Activated B cell treated with CpG ODN at 0.5 μM for 24 hours (primary cell): Measurements from ENCODE around the gene EEF1E1. TPM values are rescaled to one million over a fixed set of nuclear protein-coding genes. Genes with fewer than 3 reads are reported as not detected.

Experiments used
- ATAC-seq: fragments of 200-7000 bp; cut with Tn5 transposase; one replicate; pipeline ENCODE4 v1.10.0; 2021; ENCODE audit warnings: low read depth, mild to moderate bottlenecking, moderate library complexity
- CTCF ChIA-PET: fragments of 350-600 bp; sonication (Branson Sonifier 250); formaldehyde crosslinking; loops from one replicate; lab custom pipeline; 2021; ENCODE audit warnings: antibody characterized with exemption; lab: Charles Lee
- POLR2A ChIA-PET: fragments of 350-600 bp; sonication (Branson Sonifier 250); formaldehyde crosslinking; loops from one replicate; lab custom pipeline; 2021; ENCODE audit warnings: antibody characterized with exemption; lab: Charles Lee
- DNase-seq: peaks from one replicate; pipeline ENCODE4 v3.0.0; 2022
- H3K27ac Mint-ChIP-seq: one replicate; pipeline ENCODE4 v1.8.0; 2020; ENCODE audit warnings: mixed read lengths
- H3K27me3 Mint-ChIP-seq: one replicate; pipeline ENCODE4 v1.8.0; 2021; ENCODE audit warnings: mixed read lengths
- H3K36me3 Mint-ChIP-seq: one replicate; pipeline ENCODE4 v1.8.0; 2021; ENCODE audit warnings: low read depth, mixed read lengths
- H3K4me1 Mint-ChIP-seq: one replicate; pipeline ENCODE4 v1.8.0; 2021; ENCODE audit warnings: mixed read lengths
- H3K4me3 Mint-ChIP-seq: one replicate; pipeline ENCODE4 v1.8.0; 2020; ENCODE audit warnings: mild to moderate bottlenecking, mixed read lengths
- H3K9me3 Mint-ChIP-seq: one replicate; pipeline ENCODE4 v1.8.0; 2020; ENCODE audit warnings: mixed read lengths
- intact Hi-C: fragments of 100-400 bp; cut with micrococcal nuclease; formaldehyde crosslinking; loops from one replicate; pipeline ENCODE4 v1.15.1; 2024
- total RNA-seq: library from RNA; stranded (reverse); gene quantifications from 2 replicates; pipeline ENCODE4 v1.2.3, GENCODE V29; 2022
- TF ChIP-seq, protein P1 (sequence below): fragments of 200-600 bp; IDR thresholded peaks from one replicate; pipeline ENCODE4 v1.8.0; 2022; ENCODE audit warnings: antibody characterized with exemption, mild to moderate bottlenecking

Gene EEF1E1
- total RNA-seq, 1 donor from 2014 or later, result 32.5 TPM

DNA sequence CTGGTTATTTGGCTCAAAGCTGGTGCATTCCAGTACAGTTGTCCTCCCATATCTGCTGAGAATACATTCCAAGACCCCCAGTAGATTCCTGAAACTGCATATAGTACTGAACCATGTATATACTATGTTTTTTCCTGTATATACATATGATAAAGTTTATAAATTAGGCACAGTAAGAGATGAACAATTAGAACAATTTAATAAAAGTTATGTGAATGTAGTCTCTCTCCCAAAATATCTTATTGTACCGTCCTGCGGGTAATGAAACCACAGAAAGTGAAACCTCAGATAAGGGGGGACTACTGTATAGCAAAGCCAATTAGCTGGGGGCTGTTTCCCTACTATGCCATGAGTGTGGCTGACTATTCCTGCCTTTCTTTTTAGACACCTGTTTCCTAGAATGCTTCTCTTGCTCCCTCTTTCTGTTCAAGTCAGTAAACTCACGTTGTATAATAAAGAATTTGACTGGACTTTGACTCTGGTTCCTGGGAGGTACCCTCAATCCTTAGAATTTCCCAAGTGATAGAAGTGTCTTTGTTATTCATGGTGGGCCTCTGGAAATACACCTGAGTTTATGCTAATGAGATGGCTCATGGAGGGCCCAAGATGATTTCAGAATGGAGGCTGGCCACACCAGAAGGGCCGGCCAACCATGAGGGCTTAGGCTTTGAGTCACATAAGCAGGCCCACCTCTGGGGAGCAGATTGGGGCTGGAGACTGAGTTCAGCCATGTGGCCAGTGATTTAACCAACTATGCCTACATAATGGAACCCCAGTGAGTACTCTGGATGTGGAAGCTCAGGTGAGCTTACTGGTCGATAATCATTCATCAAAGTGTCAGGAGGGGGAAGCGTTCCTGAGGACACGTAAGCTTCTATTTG, 37.5 kb downstream of the EEF1E1 start:
- ATAC-seq, result no peak
- ChIA-PET POLR2A (interaction anchor here (1.0 to 4.0 kb wide), 5 partner anchors 30 to 675 kb away, joined by 3 to 59 read pairs (median 3); partner anchors contain the start of genes CAGE1, EEF1E1, RIOK1 and TXNDC5), CTCF (no interaction called here)
- Mint-ChIP-seq H3K4me3 (peak overlapping the region; percentile 93), H3K27me3 (no peaks in the 10 kb centered on the region), H3K9me3 (no peaks in the 10 kb centered on the region), H3K36me3 (peaks cover 19% of the 10 kb centered on the region), H3K4me1 (peaks cover 24% of the 10 kb centered on the region), H3K27ac (peak overlapping the region; percentile 91)
- TF ChIP-seq, protein P1, sequence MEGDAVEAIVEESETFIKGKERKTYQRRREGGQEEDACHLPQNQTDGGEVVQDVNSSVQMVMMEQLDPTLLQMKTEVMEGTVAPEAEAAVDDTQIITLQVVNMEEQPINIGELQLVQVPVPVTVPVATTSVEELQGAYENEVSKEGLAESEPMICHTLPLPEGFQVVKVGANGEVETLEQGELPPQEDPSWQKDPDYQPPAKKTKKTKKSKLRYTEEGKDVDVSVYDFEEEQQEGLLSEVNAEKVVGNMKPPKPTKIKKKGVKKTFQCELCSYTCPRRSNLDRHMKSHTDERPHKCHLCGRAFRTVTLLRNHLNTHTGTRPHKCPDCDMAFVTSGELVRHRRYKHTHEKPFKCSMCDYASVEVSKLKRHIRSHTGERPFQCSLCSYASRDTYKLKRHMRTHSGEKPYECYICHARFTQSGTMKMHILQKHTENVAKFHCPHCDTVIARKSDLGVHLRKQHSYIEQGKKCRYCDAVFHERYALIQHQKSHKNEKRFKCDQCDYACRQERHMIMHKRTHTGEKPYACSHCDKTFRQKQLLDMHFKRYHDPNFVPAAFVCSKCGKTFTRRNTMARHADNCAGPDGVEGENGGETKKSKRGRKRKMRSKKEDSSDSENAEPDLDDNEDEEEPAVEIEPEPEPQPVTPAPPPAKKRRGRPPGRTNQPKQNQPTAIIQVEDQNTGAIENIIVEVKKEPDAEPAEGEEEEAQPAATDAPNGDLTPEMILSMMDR, result no peak
- no peak for DNase-seq
- intact Hi-C loops, result loop anchor here (1.0 to 2.0 kb wide), 8 partner anchors 37 to 1478 kb away; partner anchors contain the start of genes CAGE1, EEF1E1, RIOK1 and SLC35B3

DNA sequence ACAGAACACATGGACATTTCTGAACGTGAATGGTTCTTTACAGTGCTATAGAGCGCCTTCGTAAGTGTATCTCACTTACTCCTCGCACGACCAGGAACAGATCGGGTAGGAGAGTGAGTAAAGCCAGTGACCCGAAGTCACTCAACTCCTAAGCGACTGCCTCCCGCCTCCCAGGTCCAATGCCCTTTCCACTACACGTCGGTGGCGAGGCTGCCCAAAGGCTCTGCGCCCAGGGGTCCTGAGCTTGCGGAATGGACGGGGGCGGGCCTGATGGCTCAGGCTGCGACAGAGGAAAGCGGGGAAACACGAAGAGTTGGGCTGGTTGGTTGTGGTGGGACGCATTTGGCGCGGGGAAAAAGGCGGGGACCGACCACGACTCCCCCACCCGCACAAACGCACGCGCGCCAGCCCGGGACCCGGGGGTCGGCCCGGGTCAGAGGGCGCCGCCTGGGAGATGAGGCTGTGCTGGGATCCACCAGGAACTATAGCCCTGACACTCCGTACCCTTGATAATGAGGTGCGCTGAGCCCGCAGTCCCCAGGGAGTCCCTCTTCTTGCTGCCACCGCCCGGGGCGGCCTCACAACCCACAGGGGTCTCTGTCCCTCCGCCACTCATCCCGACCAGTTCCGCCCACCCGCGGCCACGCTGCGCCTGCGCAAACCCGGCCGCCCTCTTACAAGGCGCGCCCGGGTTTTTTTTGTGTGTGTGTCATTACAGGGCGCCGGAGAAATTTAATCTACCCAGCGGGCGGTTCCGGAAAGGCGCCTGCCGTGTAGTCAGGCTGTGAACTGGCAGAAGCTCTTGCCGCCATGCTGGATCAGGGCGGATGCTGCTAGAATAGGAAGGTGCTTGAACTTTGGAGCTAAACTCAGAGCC, 38.3 kb downstream of the EEF1E1 start, which contains the start of gene BLOC1S5:
Gene BLOC1S5, minus strand, starts transcription at position 629 of the 877 bp plus-strand sequence. Its CDS starts 13 bp downstream, at position 616.
- POLR2A ChIA-PET, result interaction anchor here (0.6 to 4.0 kb wide), 6 partner anchors 28 to 675 kb away, joined by 3 to 59 read pairs (median 4); partner anchors contain the start of genes CAGE1, EEF1E1, RIOK1 and TXNDC5

DNA sequence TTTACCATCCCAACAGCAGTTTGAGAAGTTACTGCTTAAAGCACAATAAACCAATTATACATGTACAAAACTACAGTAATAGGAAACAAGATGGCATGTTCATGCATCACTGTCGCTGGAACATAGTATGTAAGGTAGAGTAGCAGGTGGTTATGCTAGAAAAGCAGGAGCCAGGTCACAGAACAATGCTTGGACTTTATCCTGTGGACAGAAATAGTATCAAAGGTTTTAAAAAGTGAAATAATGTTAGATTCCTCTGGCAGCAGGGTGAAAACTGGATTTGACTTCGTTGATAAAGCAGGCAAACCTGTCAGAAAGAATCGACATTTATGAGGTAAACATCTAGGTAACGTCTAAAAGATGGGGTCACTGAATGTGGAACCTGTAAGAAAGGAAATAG, 40.6 kb downstream of the EEF1E1 start:
- H3K4me1 Mint-ChIP-seq, result peaks cover 26% of the 10 kb centered on the region
- H3K9me3 Mint-ChIP-seq, result no peaks in the 10 kb centered on the region
- DNase-seq (no peak), ATAC-seq (no peak)
- TF ChIP-seq, protein P1, result no peak
- H3K36me3 Mint-ChIP-seq, result peaks cover 36% of the 10 kb centered on the region
- no peaks in the 10 kb centered on the region for H3K27me3 Mint-ChIP-seq
- intact Hi-C loops, result no loop called here
- H3K4me3 Mint-ChIP-seq, result no peak overlapping the region
- ChIA-PET POLR2A (no interaction called here), CTCF (no interaction called here)
- no peak overlapping the region for H3K27ac Mint-ChIP-seq

More for the DNA sequence above, 38.3 kb downstream of the EEF1E1 start, which contains the start of gene BLOC1S5:
- CTCF ChIA-PET, result no interaction called here
- Mint-ChIP-seq H3K4me1 (peaks cover 25% of the 10 kb centered on the region), H3K4me3 (peak within 1 kb of the TSS; percentile 93), H3K27ac (peak within 1 kb of the TSS; percentile 91), H3K27me3 (no peaks in the 10 kb centered on the region), H3K36me3 (peaks cover 21% of the 10 kb centered on the region), H3K9me3 (no peaks in the 10 kb centered on the region)
- DNase-seq (peak; percentile 96), ATAC-seq (peak; percentile 90)
- TF ChIP-seq, protein P1, result no peak
- intact Hi-C loops, result loop anchor here (1.0 to 2.0 kb wide), 8 partner anchors 38 to 1477 kb away; partner anchors contain the start of genes CAGE1, EEF1E1, RIOK1 and SLC35B3

DNA sequence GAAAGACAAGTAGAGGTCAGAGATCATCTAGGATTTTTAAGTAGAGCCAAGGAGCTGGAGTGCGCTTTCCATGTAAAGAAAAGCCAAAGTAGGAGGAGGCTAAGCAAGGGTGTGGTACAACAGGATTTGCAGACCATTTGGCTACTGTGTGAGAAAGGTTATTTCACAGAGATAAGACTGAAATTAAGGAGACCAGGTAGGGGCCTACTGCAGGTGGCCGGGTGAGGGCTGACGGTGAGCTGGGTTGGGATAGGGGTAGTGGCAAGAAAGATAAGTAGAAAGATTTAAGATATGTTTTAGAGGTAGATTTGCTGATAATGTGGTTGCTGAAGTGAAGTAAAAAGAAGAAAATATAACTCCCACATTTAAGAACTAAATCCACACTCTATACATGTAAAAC, 42.0 kb downstream of the EEF1E1 start:
- TF ChIP-seq, protein P1, result no peak
- ATAC-seq (no peak), DNase-seq (no peak)
- peaks cover 48% of the 10 kb centered on the region for H3K36me3 Mint-ChIP-seq
- ChIA-PET CTCF (interaction anchor here (4.9 kb wide), 1 partner anchor 337 kb away, joined by 59 read pairs; the partner anchor contains the start of gene BMP6), POLR2A (no interaction called here)
- H3K4me1 Mint-ChIP-seq, result peaks cover 22% of the 10 kb centered on the region
- H3K9me3 Mint-ChIP-seq, result no peaks in the 10 kb centered on the region
- H3K27me3 Mint-ChIP-seq, result no peaks in the 10 kb centered on the region
- no peak overlapping the region for H3K27ac Mint-ChIP-seq
- intact Hi-C loops, result no loop called here
- H3K4me3 Mint-ChIP-seq, result no peak overlapping the region
